H1 (cell line): ENCODE measurements around the gene ERVMER34-1. TPM values are rescaled to one million over a fixed set of nuclear protein-coding genes. Genes with fewer than 3 reads are reported as not detected.

ENCODE experiments used
- CBX5 ChIP-seq: fragments of 300-800, 300-1000 bp; sonication (generic); IDR thresholded peaks from 2 replicates; pipeline ENCODE4 v1.7.1; 2016; ENCODE audit warnings: antibody characterized with exemption, low read length, low read depth
- CHD7 ChIP-seq: fragments of 300-600 bp; sonication (generic); IDR thresholded peaks from 2 replicates; pipeline ENCODE4 v1.7.1; 2012; ENCODE audit warnings: low read length, moderate library complexity, mild to moderate bottlenecking, inconsistent platforms; ENCODE audit not compliant: insufficient replicate concordance
- GABPA ChIP-seq: IDR thresholded peaks from 2 replicates; pipeline ENCODE4 v1.6.1; 2011; ENCODE audit warnings: mild to moderate bottlenecking, low read length, moderate library complexity, borderline replicate concordance; ENCODE audit not compliant: insufficient read depth
- HDAC2 ChIP-seq, 2 experiments: fragments of 300-600 bp in 1 of 2; sonication (generic) in 1 of 2; IDR thresholded peaks; 2 replicates each; pipeline ENCODE4 v1.6.1; 2011 to 2012; ENCODE audit warnings: low read depth in 2 of 2, low read length in 2 of 2, mild to moderate bottlenecking in 2 of 2, moderate library complexity in 2 of 2, borderline replicate concordance in 1 of 2, inconsistent platforms in 1 of 2
- TBP ChIP-seq: IDR thresholded peaks from 2 replicates; pipeline ENCODE4 v1.6.1; 2011; ENCODE audit warnings: low read depth, low read length, improper control_type of control experiment
- polyA plus RNA-seq, 7 experiments: library from polyadenylated mRNA; depleted of rRNA in 3 of 7; stranded (reverse) in 5 of 7; unstranded in 2 of 7; fragments of >200 nt in 5 of 7; fragments of 200-250 nt in 2 of 7; gene quantifications; 1 replicate in 5 of 7; 2 replicates in 1 of 7; 4 replicates in 1 of 7; pipeline versions ENCODE4 v1.2.1 to v1.2.3, GENCODE V29; 2011 to 2013; ENCODE audit warnings: missing spikeins in 2 of 7, mixed read lengths in 2 of 7
- total RNA-seq: library from RNA; stranded (reverse); fragmentation: NEBNext Ultra II Directional; extraction: Animal tissue kit (Norgen Biotek cat#: 25700); gene quantifications from 2 replicates; pipeline ENCODE4 v1.2.1, GENCODE V29; 2021

Gene ERVMER34-1
- total and polyA plus RNA-seq, 2 of the 8 experiments (the other 6 are each of a cell fraction or from before 2014, with no cell fraction given), result 14.2 to 34.3 TPM

GRCh38 chr4:52714597-52715254 is 36.5 kb downstream of the ERVMER34-1 start (continued):
- TF ChIP-seq CHD7 (no peak), CBX5 (no peak), HDAC2 (IDR thresholded peaks at IDR 0.05; ENCODE audit: borderline replicate concordance in 1 of 2, low read depth in 2 of 2, low read length in 2 of 2) (no peak), TBP (no peak), GABPA (no peak)
- TF ChIP-seq, all 59 proteins: peak for 3
